HG03558 (cell line): ENCODE measurements around the gene PDE11A.

Source experiments
- ATAC-seq: cut with Tn5 transposase; IDR thresholded peaks from one replicate; pipeline ENCODE4 v1.9.1; 2021; ENCODE audit warnings: moderate number of reproducible peaks; ENCODE audit not compliant: unreplicated experiment; ENCODE audit errors: extremely low read depth

PDE11A gene

GRCh38 chr2:177658309-177658708 lies 414.3 kb downstream of the PDE11A start:
- no peak for ATAC-seq

GRCh38 chr2:177651833-177652232 lies 420.7 kb downstream of the PDE11A start:
- ATAC-seq = no peak

GRCh38 chr2:177649568-177650518 lies 422.7 kb downstream of the PDE11A start:
- no peak for ATAC-seq

GRCh38 chr2:177646791-177647190 lies 425.8 kb downstream of the PDE11A start:
- no peak for ATAC-seq

- no peak for ATAC-seq
Measured at GRCh38 chr2:177646241-177646640, 426.3 kb downstream of the PDE11A start.

GRCh38 chr2:177641331-177641730 lies 431.2 kb downstream of the PDE11A start:
- no peak for ATAC-seq

GRCh38 chr2:177640423-177640822 lies 432.2 kb downstream of the PDE11A start:
- ATAC-seq = no peak

GRCh38 chr2:177639262-177639914 lies 433.2 kb downstream of the PDE11A start:
- no peak for ATAC-seq

- ATAC-seq = no peak
Measured at GRCh38 chr2:177638507-177638906, 434.1 kb downstream of the PDE11A start.

- ATAC-seq = no peak
Measured at GRCh38 chr2:177636672-177637071, 435.9 kb downstream of the PDE11A start.

GRCh38 chr2:177635696-177636095 lies 436.9 kb downstream of the PDE11A start:
- ATAC-seq = no peak

- no peak for ATAC-seq
Measured at GRCh38 chr2:177633910-177634294, 438.7 kb downstream of the PDE11A start.

GRCh38 chr2:177633111-177633510 lies 439.5 kb downstream of the PDE11A start:
- ATAC-seq = no peak

- ATAC-seq = no peak
Measured at GRCh38 chr2:177631680-177632079, 440.9 kb downstream of the PDE11A start.

GRCh38 chr2:177629357-177630024 lies 443.1 kb downstream of the PDE11A start:
- ATAC-seq = no peak

GRCh38 chr2:177628831-177629230 lies 443.7 kb downstream of the PDE11A start:
- ATAC-seq = no peak

GRCh38 chr2:177625744-177626650 lies 446.6 kb downstream of the PDE11A start:
- ATAC-seq = no peak

- ATAC-seq = no peak
Measured at GRCh38 chr2:177622521-177622920, 450.1 kb downstream of the PDE11A start.

- no peak for ATAC-seq
Measured at GRCh38 chr2:177619986-177620385, 452.6 kb downstream of the PDE11A start.

- no peak for ATAC-seq
Measured at GRCh38 chr2:177619461-177619860, 453.1 kb downstream of the PDE11A start.
